H1 (cell line): ENCODE measurements around the gene PRKAR1B. TPM values are rescaled to one million over a fixed set of nuclear protein-coding genes. Genes with fewer than 3 reads are reported as not detected.

Experiments
- CTCF ChIA-PET: fragments of 300-600 bp; sonication (Branson Sonifier 250); formaldehyde crosslinking; loops from one replicate; lab custom pipeline; 2021; ENCODE audit not compliant: partially characterized antibody; lab: Charles Lee
- POLR2A ChIA-PET: fragments of 300-600 bp; sonication (Branson Sonifier 250); formaldehyde crosslinking; loops from one replicate; lab custom pipeline; 2021; ENCODE audit warnings: inconsistent platforms; ENCODE audit not compliant: partially characterized antibody; lab: Charles Lee
- DNase-seq, 2 experiments: peaks; one replicate each; pipeline versions ENCODE4 v3.0.0 to v3.0.0-alpha.2; 2010 to 2022; ENCODE audit warnings: low spot score in 2 of 2, low read depth in 1 of 2, mixed read lengths in 1 of 2
- FAIRE-seq: peaks from 2 replicates; lab custom pipeline; 2011; peaks lifted over from hg19 to GRCh38; lab: Jason Lieb, UNC
- H2AFZ ChIP-seq: 2 replicates; pipeline ENCODE4 v1.8.1; 2012; ENCODE audit warnings: low read length, inconsistent platforms
- H2AK5ac ChIP-seq: 2 replicates; pipeline ENCODE4 v1.6.1; 2013; ENCODE audit warnings: low read depth, low read length
- H2BK120ac ChIP-seq: replicated peaks from 2 replicates; pipeline ENCODE3; 2013; ENCODE audit warnings: low read depth, low read length, inconsistent platforms
- H2BK12ac ChIP-seq: 2 replicates; pipeline ENCODE4 v1.6.1; 2013; ENCODE audit warnings: low read depth, low read length
- H2BK15ac ChIP-seq: 2 replicates; pipeline ENCODE4 v1.6.1; 2013; ENCODE audit warnings: low read length
- H2BK20ac ChIP-seq: 2 replicates; pipeline ENCODE4 v1.6.1; 2013; ENCODE audit warnings: low read length
- H2BK5ac ChIP-seq: 2 replicates; pipeline ENCODE4 v1.6.1; 2013; ENCODE audit warnings: low read depth, low read length
- H3K14ac ChIP-seq: 2 replicates; pipeline ENCODE4 v1.6.1; 2013; ENCODE audit warnings: inconsistent platforms; ENCODE audit not compliant: insufficient read length
- H3K18ac ChIP-seq: 2 replicates; pipeline ENCODE4 v1.6.1; 2013; ENCODE audit warnings: low read length; ENCODE audit errors: extremely low read depth
- H3K23ac ChIP-seq: 2 replicates; pipeline ENCODE4 v1.6.1; 2013; ENCODE audit warnings: inconsistent platforms; ENCODE audit not compliant: insufficient read length
- H3K23me2 ChIP-seq: 2 replicates; pipeline ENCODE4 v1.6.1; 2013; ENCODE audit warnings: low read depth, low read length
- H3K27ac ChIP-seq: 2 replicates; pipeline ENCODE4 v1.6.1; 2011; ENCODE audit warnings: low read depth, low read length, inconsistent platforms
- H3K27me3 ChIP-seq, 4 experiments: replicated peaks in 1 of 4; 1 replicate in 1 of 4; 2 replicates in 3 of 4; pipeline versions ENCODE4 v1.6.1 to v1.8.1; 2011 to 2013; ENCODE audit warnings: low read length in 3 of 4, mild to moderate bottlenecking in 3 of 4, inconsistent platforms in 2 of 4, mixed read lengths in 2 of 4, moderate library complexity in 1 of 4; ENCODE audit not compliant: control insufficient read depth in 3 of 4, insufficient read depth in 3 of 4; ENCODE audit errors: extremely low read depth in 1 of 4
- H3K36me3 ChIP-seq, 4 experiments: 2 replicates each; pipeline versions ENCODE4 v1.6.1 to v1.8.1; 2011 to 2013; ENCODE audit warnings: mild to moderate bottlenecking in 4 of 4, low read length in 3 of 4, moderate library complexity in 2 of 4, control low read depth in 1 of 4, inconsistent platforms in 1 of 4; ENCODE audit not compliant: insufficient read depth in 4 of 4, control insufficient read depth in 2 of 4
- H3K4ac ChIP-seq: replicated peaks from 2 replicates; pipeline ENCODE3; 2013; ENCODE audit warnings: low read length, low read depth, mixed read lengths, inconsistent platforms; ENCODE audit not compliant: insufficient read length
- H3K4me1 ChIP-seq, 4 experiments: replicated peaks in 1 of 4; 1 replicate in 1 of 4; 2 replicates in 3 of 4; pipeline versions ENCODE4 v1.6.1 to v1.8.1; 2011 to 2013; ENCODE audit warnings: low read length in 3 of 4, inconsistent platforms in 2 of 4, mixed read lengths in 1 of 4; ENCODE audit not compliant: insufficient read depth in 4 of 4, control insufficient read depth in 3 of 4
- H3K4me2 ChIP-seq, 2 experiments: 2 replicates each; pipeline versions ENCODE4 v1.6.1 to v1.8.1; 2011 to 2013; ENCODE audit warnings: low read depth in 2 of 2, low read length in 2 of 2, control low read depth in 1 of 2, inconsistent platforms in 1 of 2, mild to moderate bottlenecking in 1 of 2; ENCODE audit not compliant: insufficient read depth in 1 of 2
- H3K4me3 ChIP-seq, 4 experiments: fragments of 200-600, 300-600 bp in 1 of 4; sonication (generic), shearing (Covaris generic), sonication (Bioruptor Twin) in 1 of 4; 2 replicates each; pipeline versions ENCODE4 v1.5.1 to v1.8.1; 2011 to 2016; ENCODE audit warnings: low read length in 4 of 4, low read depth in 3 of 4, control low read depth in 2 of 4, inconsistent platforms in 2 of 4, mild to moderate bottlenecking in 2 of 4, mixed read lengths in 1 of 4, moderate library complexity in 1 of 4; ENCODE audit not compliant: insufficient read depth in 2 of 4; ENCODE audit errors: extremely low read depth in 1 of 4
- H3K56ac ChIP-seq: replicated peaks from 2 replicates; pipeline ENCODE3; 2013; ENCODE audit warnings: low read depth, mild to moderate bottlenecking, mixed read lengths, low read length, inconsistent platforms; ENCODE audit not compliant: insufficient read length
- H3K79me1 ChIP-seq: 2 replicates; pipeline ENCODE4 v1.6.1; 2013; ENCODE audit warnings: low read depth, low read length, control low read depth
- H3K79me2 ChIP-seq, 2 experiments: 2 replicates each; pipeline versions ENCODE4 v1.6.1 to v1.8.1; 2012 to 2013; ENCODE audit warnings: low read length in 2 of 2, mild to moderate bottlenecking in 2 of 2, inconsistent platforms in 1 of 2; ENCODE audit not compliant: insufficient read depth in 2 of 2, control insufficient read depth in 1 of 2
- H3K9ac ChIP-seq, 4 experiments: replicated peaks in 1 of 4; 1 replicate in 1 of 4; 2 replicates in 3 of 4; pipeline versions ENCODE4 v1.6.1 to v1.8.1; 2011 to 2013; ENCODE audit warnings: low read depth in 3 of 4, low read length in 3 of 4, control low read depth in 2 of 4, mild to moderate bottlenecking in 2 of 4, moderate library complexity in 2 of 4, inconsistent platforms in 1 of 4; ENCODE audit errors: extremely low read depth in 1 of 4
- H3K9me3 ChIP-seq, 2 experiments: 2 replicates each; pipeline versions ENCODE4 v1.6.1 to v1.8.1; 2012 to 2013; ENCODE audit warnings: mild to moderate bottlenecking in 2 of 2, moderate library complexity in 2 of 2, control low read depth in 1 of 2, inconsistent platforms in 1 of 2, low read depth in 1 of 2, low read length in 1 of 2, mixed read lengths in 1 of 2; ENCODE audit not compliant: insufficient read depth in 2 of 2
- H4K20me1 ChIP-seq, 2 experiments: replicated peaks in 1 of 2; 2 replicates each; pipeline versions ENCODE3 to v1.8.1; 2011 to 2013; ENCODE audit warnings: inconsistent platforms in 2 of 2, low read length in 2 of 2, mild to moderate bottlenecking in 1 of 2; ENCODE audit not compliant: insufficient read depth in 2 of 2, control insufficient read depth in 1 of 2
- H4K5ac ChIP-seq: 2 replicates; pipeline ENCODE4 v1.6.1; 2013; ENCODE audit warnings: low read length, low read depth, mixed read lengths, inconsistent platforms; ENCODE audit not compliant: insufficient read length
- H4K8ac ChIP-seq: 2 replicates; pipeline ENCODE4 v1.8.0; 2013; ENCODE audit warnings: mild to moderate bottlenecking, moderate library complexity, low read length, inconsistent platforms; ENCODE audit not compliant: insufficient read depth; ENCODE audit errors: extremely low read depth
- H4K91ac ChIP-seq: replicated peaks from 2 replicates; pipeline ENCODE3; 2013; ENCODE audit warnings: low read length, mixed read lengths, inconsistent platforms; ENCODE audit not compliant: insufficient read length
- FOSL1 ChIP-seq: IDR thresholded peaks from 2 replicates; pipeline ENCODE4 v1.6.1; 2011; ENCODE audit warnings: mild to moderate bottlenecking, low read depth, low read length, moderate library complexity; ENCODE audit not compliant: insufficient read depth
- GABPA ChIP-seq: IDR thresholded peaks from 2 replicates; pipeline ENCODE4 v1.6.1; 2011; ENCODE audit warnings: mild to moderate bottlenecking, low read length, moderate library complexity, borderline replicate concordance; ENCODE audit not compliant: insufficient read depth
- KDM1A ChIP-seq: fragments of 200-600, 300-600 bp; sonication (generic); IDR thresholded peaks from 2 replicates; pipeline ENCODE4 v1.7.1; 2016; ENCODE audit warnings: mild to moderate bottlenecking, low read length, borderline replicate concordance
- YY1 ChIP-seq: IDR thresholded peaks from 2 replicates; pipeline ENCODE4 v1.6.1; 2011; ENCODE audit warnings: low read depth, mild to moderate bottlenecking, low read length
- WGBS, 2 experiments: shearing (Covaris generic) in 1 of 2; methylation state at CpG; one replicate each; pipeline versions ENCODE4 v1.1.6 to v1.1.7; 2013 to 2015; ENCODE audit warnings: low lambda C conversion rate in 2 of 2, mixed read lengths in 2 of 2, inconsistent platforms in 1 of 2, low coverage in 1 of 2, missing lambda C conversion rate in 1 of 2; ENCODE audit not compliant: insufficient replicate concordance in 2 of 2, insufficient coverage in 1 of 2, insufficient read length in 1 of 2; ENCODE audit errors: extremely low coverage in 1 of 2, missing lambda C conversion rate in 1 of 2; 5-methylcytosine and 5-hydroxymethylcytosine counted together
- polyA plus RNA-seq, 7 experiments: library from polyadenylated mRNA; depleted of rRNA in 3 of 7; stranded (reverse) in 5 of 7; unstranded in 2 of 7; fragments of >200 nt in 5 of 7; fragments of 200-250 nt in 2 of 7; gene quantifications; 1 replicate in 5 of 7; 2 replicates in 1 of 7; 4 replicates in 1 of 7; pipeline versions ENCODE4 v1.2.1 to v1.2.3, GENCODE V29; 2011 to 2013; ENCODE audit warnings: missing spikeins in 2 of 7, mixed read lengths in 2 of 7
- total RNA-seq: library from RNA; stranded (reverse); fragmentation: NEBNext Ultra II Directional; extraction: Animal tissue kit (Norgen Biotek cat#: 25700); gene quantifications from 2 replicates; pipeline ENCODE4 v1.2.1, GENCODE V29; 2021

PRKAR1B gene
- total and polyA plus RNA-seq, 2 of the 8 experiments (the other 6 are each of a cell fraction or from before 2014, with no cell fraction given): 12.3 to 55.7 TPM

DNA sequence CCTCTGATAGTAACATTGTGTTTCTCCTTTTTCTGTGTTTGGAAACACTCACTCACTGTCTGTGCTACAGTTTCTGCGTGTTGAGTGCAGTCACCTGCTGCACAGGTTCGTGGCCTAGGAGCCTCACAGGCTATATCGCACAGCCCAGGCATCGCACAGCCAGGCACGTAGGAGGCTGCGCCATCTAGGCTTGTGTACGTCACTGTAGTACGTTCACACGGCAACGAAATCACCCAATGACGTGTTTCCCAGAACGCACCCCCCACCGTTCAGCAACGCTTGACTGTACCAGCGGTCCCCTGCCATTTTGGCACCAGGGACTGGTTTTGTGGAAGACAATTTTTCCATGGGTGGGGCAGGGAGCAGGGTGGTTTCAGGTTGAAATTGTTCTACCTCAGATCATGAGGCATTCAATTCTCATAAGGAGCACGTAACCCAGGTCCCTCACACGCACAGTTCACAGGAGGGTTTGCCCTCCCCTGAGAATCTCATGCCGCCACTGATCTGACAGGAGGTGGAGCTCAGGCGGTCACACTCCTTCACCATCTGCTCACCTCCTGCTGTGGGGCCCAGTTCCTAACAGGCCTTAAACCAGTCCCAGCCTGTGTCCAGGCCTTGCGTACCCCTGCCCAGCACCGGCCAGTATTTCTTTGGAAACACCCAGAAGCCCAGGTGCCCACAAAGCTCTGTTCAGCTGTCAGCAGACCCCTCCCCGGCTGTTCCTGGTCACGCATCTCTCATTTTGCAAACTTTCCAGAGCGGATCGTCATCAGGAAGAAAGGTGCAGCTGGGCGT lies 23.2 kb upstream of the PRKAR1B start:
- Histone ChIP-seq H3K4me2 (no peak overlapping the region), H3K79me1 (peaks cover 3% of the 10 kb centered on the region), H3K23me2 (no peaks in the 10 kb centered on the region), H2AFZ (no peak overlapping the region), H3K36me3 (peaks cover 8 to 14% (median 12%) of the 10 kb centered on the region in 4 experiments), H2BK15ac (no peak overlapping the region), H3K14ac (no peak overlapping the region), H4K91ac (no peak overlapping the region), H2BK5ac (peak overlapping the region; percentile 49; the same call in 1 of the 2 replicates), H3K27ac (no peak overlapping the region), H4K8ac (no peak overlapping the region), H2BK20ac (no peak overlapping the region), H3K4ac (no peak overlapping the region), H4K20me1 (peaks cover 1 to 20% of the 10 kb centered on the region in 2 experiments), H2AK5ac (no peak overlapping the region), H3K27me3 (no peaks in the 10 kb centered on the region; a peak in 1 of 7 replicates), H3K79me2 (peaks cover 0 to 17% of the 10 kb centered on the region in 2 experiments; a peak in 2 of 4 replicates), H3K4me3 (no peak overlapping the region), H3K56ac (no peak overlapping the region), H3K4me1 (no peaks in the 10 kb centered on the region), H3K23ac (no peak overlapping the region), H3K9ac (no peak overlapping the region), H2BK12ac (no peak overlapping the region), H4K5ac (no peak overlapping the region), H3K18ac (no peak overlapping the region), H2BK120ac (no peak overlapping the region), H3K9me3 (no peaks in the 10 kb centered on the region)
- POLR2A ChIA-PET: no interaction called here
- DNase-seq (no peak), FAIRE-seq (no peak)
- CTCF ChIA-PET: interaction anchor here (1.4 kb wide), 1 partner anchor 14 kb away, joined by 4 read pairs; no protein-coding TSS in a partner anchor
- WGBS, 2 experiments: 95% methylated on average over 26 of the region's 26 CpGs; no CpG with 5 or more reads in 1 of the 2 experiments
- TF ChIP-seq GABPA (no peak), FOSL1 (no peak), YY1 (no peak), KDM1A (no peak)
